GM21390 (cell line): ENCODE results near the gene IQCF2.
"Not testable (repeated sequence)": the region's sequence is repeated elsewhere in the genome, so short reads cannot be mapped to it uniquely, and the experiment has no call there.

Source experiments
- ATAC-seq: cut with Tn5 transposase; IDR thresholded peaks from one replicate; pipeline ENCODE4 v1.9.1; 2021; ENCODE audit not compliant: unreplicated experiment

The IQCF2 gene

GRCh38 chr3:51860703-51861665 is at the start of gene IQCF2:
TSS of gene IQCF2 (plus strand) at chr3:51861615. CDS start at chr3:51861667, 52 bp downstream.
- ATAC-seq, result peak; percentile 57

- ATAC-seq, result no peak
Measured at GRCh38 chr3:51813539-51813938, 47.9 kb upstream of the IQCF2 start.

- ATAC-seq, result no peak
Measured at GRCh38 chr3:51814034-51814433, 47.4 kb upstream of the IQCF2 start.

- ATAC-seq, result no peak
Measured at GRCh38 chr3:51815614-51816013, 45.8 kb upstream of the IQCF2 start.

- no peak for ATAC-seq
Measured at GRCh38 chr3:51816723-51817122, 44.7 kb upstream of the IQCF2 start.

- no peak for ATAC-seq
Measured at GRCh38 chr3:51817375-51817774, 44.0 kb upstream of the IQCF2 start.

GRCh38 chr3:51819151-51819550 is 42.3 kb upstream of the IQCF2 start:
- no peak for ATAC-seq

GRCh38 chr3:51819709-51820406 is 41.6 kb upstream of the IQCF2 start:
- ATAC-seq, result no peak

- ATAC-seq, result no peak
Measured at GRCh38 chr3:51828297-51828696, 33.1 kb upstream of the IQCF2 start.

- no peak for ATAC-seq
Measured at GRCh38 chr3:51830345-51830744, 31.1 kb upstream of the IQCF2 start.

- ATAC-seq, result no peak
Measured at GRCh38 chr3:51830836-51831385, 30.5 kb upstream of the IQCF2 start.

GRCh38 chr3:51836606-51837005 is 24.8 kb upstream of the IQCF2 start:
- no peak for ATAC-seq

GRCh38 chr3:51845129-51845528 is 16.3 kb upstream of the IQCF2 start:
- ATAC-seq, result no peak

- not testable (repeated sequence) for ATAC-seq
Measured at GRCh38 chr3:51855411-51855810, 6.0 kb upstream of the IQCF2 start.

GRCh38 chr3:51862886-51863285 is 1.5 kb downstream of the IQCF2 start:
- ATAC-seq, result no peak

GRCh38 chr3:51868896-51869295 is 7.5 kb downstream of the IQCF2 start:
- not testable (repeated sequence) for ATAC-seq

GRCh38 chr3:51869304-51869703 is 7.9 kb downstream of the IQCF2 start:
- ATAC-seq, result no peak

GRCh38 chr3:51873253-51873766 is 11.9 kb downstream of the IQCF2 start:
- no peak for ATAC-seq

- ATAC-seq, result no peak
Measured at GRCh38 chr3:51873876-51874275, 12.5 kb downstream of the IQCF2 start.

- no peak for ATAC-seq
Measured at GRCh38 chr3:51874411-51874810, 13.0 kb downstream of the IQCF2 start.

- no peak for ATAC-seq
Measured at GRCh38 chr3:51874889-51875288, 13.5 kb downstream of the IQCF2 start.
